K562 (cell line): ENCODE measurements around the gene OR10A2. TPM values are rescaled to one million over a fixed set of nuclear protein-coding genes. Genes with fewer than 3 reads are reported as not detected.

Experiments used
- ADNP ChIP-seq: fragments of 200-800 bp; sonication (Bioruptor generic); IDR thresholded peaks from 2 replicates; pipeline ENCODE4 v1.6.1; 2016; ENCODE audit warnings: missing genetic modification characterization, missing compliant biosample characterization
- LARP7 ChIP-seq: fragments of 450-650 bp; IDR thresholded peaks from 2 replicates; pipeline ENCODE4 v1.6.1; 2016
- STAG1 ChIP-seq: sonication (generic); formaldehyde crosslinking; IDR thresholded peaks from 2 replicates; pipeline ENCODE4 v1.5.0; 2020; ENCODE audit warnings: missing genetic modification reagents, borderline replicate concordance
- U2AF1 ChIP-seq: fragments of 200-400 bp; formaldehyde crosslinking; optimal IDR thresholded peaks from 2 replicates; pipeline ENCODE3; 2017; ENCODE audit warnings: mild to moderate bottlenecking, low read depth, low read length, moderate library complexity
- ZNF239 ChIP-seq: fragments of 250-450 bp; sonication (Bioruptor Pico); IDR thresholded peaks from 2 replicates; pipeline ENCODE4 v1.4.0; 2020; ENCODE audit warnings: mild to moderate bottlenecking
- polyA plus RNA-seq, 8 experiments: library from polyadenylated mRNA; depleted of rRNA in 4 of 8; stranded (reverse) in 5 of 8; unstranded in 3 of 8; fragments of >200 nt; fragmentation: Nextera tagmentation in 2 of 8; fragmentation: Illumina TruSeq in 1 of 8; extraction: Ambion mirVana in 2 of 8; extraction: Trizol in 1 of 8; gene quantifications; 2 replicates each; pipeline versions ENCODE4 v1.2.1 to v1.2.3, GENCODE V29; 2011 to 2014; ENCODE audit warnings: inconsistent platforms in 1 of 8, missing spikeins in 1 of 8
- total RNA-seq, 7 experiments: library from RNA; depleted of rRNA in 6 of 7; stranded (reverse); fragments of >200 nt in 6 of 7; fragmentation: Illumina TruSeq in 2 of 7; extraction: Trizol in 2 of 7; gene quantifications; 2 replicates each; pipeline versions ENCODE4 v1.2.1 to v1.2.3, GENCODE V29; 2011 to 2021; ENCODE audit warnings: low replicate concordance in 1 of 7
- TF ChIP-seq, protein P1 (sequence below), 2 experiments: fragments of 450-650 bp; formaldehyde crosslinking in 1 of 2; IDR thresholded peaks; 2 replicates each; pipeline versions ENCODE4 v1.4.0 to v1.6.1; 2014 to 2020; ENCODE audit warnings: mild to moderate bottlenecking in 2 of 2, borderline replicate concordance in 1 of 2, low read depth in 1 of 2
- TF ChIP-seq, protein P2 (sequence below): fragments of 450-650 bp; IDR thresholded peaks from 2 replicates; pipeline ENCODE4 v1.6.1; 2016; ENCODE audit warnings: low read depth

Gene OR10A2
- total and polyA plus RNA-seq, 9 of the 15 experiments (the other 6 are each of a cell fraction or from before 2014, with no cell fraction given), result 0.10 TPM; not detected in 8

- TF ChIP-seq, protein P1, sequence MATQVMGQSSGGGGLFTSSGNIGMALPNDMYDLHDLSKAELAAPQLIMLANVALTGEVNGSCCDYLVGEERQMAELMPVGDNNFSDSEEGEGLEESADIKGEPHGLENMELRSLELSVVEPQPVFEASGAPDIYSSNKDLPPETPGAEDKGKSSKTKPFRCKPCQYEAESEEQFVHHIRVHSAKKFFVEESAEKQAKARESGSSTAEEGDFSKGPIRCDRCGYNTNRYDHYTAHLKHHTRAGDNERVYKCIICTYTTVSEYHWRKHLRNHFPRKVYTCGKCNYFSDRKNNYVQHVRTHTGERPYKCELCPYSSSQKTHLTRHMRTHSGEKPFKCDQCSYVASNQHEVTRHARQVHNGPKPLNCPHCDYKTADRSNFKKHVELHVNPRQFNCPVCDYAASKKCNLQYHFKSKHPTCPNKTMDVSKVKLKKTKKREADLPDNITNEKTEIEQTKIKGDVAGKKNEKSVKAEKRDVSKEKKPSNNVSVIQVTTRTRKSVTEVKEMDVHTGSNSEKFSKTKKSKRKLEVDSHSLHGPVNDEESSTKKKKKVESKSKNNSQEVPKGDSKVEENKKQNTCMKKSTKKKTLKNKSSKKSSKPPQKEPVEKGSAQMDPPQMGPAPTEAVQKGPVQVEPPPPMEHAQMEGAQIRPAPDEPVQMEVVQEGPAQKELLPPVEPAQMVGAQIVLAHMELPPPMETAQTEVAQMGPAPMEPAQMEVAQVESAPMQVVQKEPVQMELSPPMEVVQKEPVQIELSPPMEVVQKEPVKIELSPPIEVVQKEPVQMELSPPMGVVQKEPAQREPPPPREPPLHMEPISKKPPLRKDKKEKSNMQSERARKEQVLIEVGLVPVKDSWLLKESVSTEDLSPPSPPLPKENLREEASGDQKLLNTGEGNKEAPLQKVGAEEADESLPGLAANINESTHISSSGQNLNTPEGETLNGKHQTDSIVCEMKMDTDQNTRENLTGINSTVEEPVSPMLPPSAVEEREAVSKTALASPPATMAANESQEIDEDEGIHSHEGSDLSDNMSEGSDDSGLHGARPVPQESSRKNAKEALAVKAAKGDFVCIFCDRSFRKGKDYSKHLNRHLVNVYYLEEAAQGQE (IDR thresholded peaks at IDR 0.05; ENCODE audit: borderline replicate concordance), result no peak
- TF ChIP-seq, protein P1 (CRISPR knock-in tag; IDR thresholded peaks at IDR 0.05; ENCODE audit: low read depth), result no peak
- TF ChIP-seq, protein P2, sequence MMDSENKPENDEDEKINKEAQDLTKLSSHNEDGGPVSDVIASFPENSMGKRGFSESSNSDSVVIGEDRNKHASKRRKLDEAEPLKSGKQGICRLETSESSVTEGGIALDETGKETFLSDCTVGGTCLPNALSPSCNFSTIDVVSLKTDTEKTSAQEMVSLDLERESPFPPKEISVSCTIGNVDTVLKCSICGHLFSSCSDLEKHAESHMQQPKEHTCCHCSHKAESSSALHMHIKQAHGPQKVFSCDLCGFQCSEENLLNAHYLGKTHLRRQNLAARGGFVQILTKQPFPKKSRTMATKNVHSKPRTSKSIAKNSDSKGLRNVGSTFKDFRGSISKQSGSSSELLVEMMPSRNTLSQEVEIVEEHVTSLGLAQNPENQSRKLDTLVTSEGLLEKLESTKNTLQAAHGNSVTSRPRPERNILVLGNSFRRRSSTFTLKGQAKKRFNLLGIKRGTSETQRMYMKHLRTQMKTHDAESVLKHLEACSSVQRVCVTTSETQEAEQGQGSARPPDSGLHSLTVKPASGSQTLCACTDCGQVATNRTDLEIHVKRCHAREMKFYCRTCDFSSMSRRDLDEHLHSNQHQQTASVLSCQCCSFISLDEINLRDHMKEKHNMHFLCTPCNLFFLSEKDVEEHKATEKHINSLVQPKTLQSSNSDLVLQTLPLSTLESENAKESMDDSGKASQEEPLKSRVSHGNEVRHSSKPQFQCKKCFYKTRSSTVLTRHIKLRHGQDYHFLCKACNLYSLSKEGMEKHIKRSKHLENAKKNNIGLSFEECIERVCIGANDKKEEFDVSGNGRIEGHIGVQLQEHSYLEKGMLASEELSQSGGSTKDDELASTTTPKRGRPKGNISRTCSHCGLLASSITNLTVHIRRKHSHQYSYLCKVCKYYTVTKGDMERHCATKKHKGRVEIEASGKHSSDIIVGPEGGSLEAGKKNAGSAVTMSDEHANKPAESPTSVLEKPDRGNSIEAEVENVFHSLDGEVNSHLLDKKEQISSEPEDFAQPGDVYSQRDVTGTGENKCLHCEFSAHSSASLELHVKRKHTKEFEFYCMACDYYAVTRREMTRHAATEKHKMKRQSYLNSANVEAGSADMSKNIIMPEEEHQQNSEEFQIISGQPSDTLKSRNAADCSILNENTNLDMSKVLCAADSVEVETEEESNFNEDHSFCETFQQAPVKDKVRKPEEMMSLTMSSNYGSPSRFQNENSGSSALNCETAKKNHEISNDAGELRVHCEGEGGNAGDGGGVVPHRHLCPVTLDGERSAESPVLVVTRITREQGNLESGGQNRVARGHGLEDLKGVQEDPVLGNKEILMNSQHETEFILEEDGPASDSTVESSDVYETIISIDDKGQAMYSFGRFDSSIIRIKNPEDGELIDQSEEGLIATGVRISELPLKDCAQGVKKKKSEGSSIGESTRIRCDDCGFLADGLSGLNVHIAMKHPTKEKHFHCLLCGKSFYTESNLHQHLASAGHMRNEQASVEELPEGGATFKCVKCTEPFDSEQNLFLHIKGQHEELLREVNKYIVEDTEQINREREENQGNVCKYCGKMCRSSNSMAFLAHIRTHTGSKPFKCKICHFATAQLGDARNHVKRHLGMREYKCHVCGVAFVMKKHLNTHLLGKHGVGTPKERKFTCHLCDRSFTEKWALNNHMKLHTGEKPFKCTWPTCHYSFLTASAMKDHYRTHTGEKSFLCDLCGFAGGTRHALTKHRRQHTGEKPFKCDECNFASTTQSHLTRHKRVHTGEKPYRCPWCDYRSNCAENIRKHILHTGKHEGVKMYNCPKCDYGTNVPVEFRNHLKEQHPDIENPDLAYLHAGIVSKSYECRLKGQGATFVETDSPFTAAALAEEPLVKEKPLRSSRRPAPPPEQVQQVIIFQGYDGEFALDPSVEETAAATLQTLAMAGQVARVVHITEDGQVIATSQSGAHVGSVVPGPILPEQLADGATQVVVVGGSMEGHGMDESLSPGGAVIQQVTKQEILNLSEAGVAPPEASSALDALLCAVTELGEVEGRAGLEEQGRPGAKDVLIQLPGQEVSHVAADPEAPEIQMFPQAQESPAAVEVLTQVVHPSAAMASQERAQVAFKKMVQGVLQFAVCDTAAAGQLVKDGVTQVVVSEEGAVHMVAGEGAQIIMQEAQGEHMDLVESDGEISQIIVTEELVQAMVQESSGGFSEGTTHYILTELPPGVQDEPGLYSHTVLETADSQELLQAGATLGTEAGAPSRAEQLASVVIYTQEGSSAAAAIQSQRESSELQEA, result no peak
- TF ChIP-seq U2AF1, result no peak
- no peak for TF ChIP-seq ADNP
- TF ChIP-seq ZNF239, result no peak
- no peak for TF ChIP-seq STAG1
- TF ChIP-seq LARP7, result no peak
- TF ChIP-seq, all 486 proteins: peak for 0
Measured at GRCh38 chr11:6856871-6857270, 6.0 kb upstream of the OR10A2 start (continued).
